Esophagus squamous epithelium (tissue), 4 donors: Measurements from ENCODE around the gene PREP.

ENCODE experiments used
- CTCF ChIP-seq, 6 experiments: fragments of 450-650 bp in 4 of 6; fragments of 200-600 bp in 2 of 6; sonication (generic) in 2 of 6; IDR thresholded peaks; one replicate each; pipeline ENCODE4 v1.5.1; 2016 to 2019; ENCODE audit warnings: antibody characterized with exemption in 6 of 6, mild to moderate bottlenecking in 4 of 6, moderate library complexity in 4 of 6
- POLR2A ChIP-seq, 4 donors: fragments of 450-650 bp; IDR thresholded peaks; one replicate each; pipeline ENCODE4 v1.6.1; 2017; ENCODE audit warnings: antibody characterized with exemption in 4 of 4, mild to moderate bottlenecking in 4 of 4, moderate library complexity in 3 of 4

DNA sequence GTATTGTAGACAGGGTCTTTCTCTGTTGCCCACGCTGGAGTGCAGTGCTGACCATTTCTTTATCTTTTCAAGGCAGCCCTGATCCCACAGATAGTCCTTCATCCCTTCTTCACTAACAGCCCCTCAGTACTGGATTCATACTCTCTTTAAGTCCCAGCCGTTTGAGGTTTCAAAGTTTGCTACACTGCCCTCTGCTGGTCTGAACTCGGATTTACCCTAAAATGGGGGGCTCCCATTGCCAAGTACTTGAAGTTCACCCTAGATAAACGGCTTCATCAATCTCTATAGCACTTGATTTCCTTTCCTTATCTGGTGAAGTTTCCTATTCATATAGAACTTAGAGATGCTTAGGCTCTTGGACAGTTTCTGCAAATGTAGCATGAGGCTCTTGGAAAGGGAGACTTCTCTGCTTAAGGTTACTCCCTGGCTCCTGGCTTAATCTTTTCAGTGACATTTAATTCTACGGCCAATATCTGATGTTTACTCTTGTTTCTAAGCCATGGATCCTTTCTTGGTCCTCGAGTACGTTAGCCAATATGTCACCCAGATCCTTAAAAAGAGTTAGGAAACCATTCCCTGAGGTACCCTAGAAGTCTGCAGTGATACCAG lies 21.4 kb upstream of the PREP start:
- TF ChIP-seq CTCF (IDR thresholded peaks at IDR 0.05): peak; percentile 17 to 69 (median 62)
- no peak for TF ChIP-seq POLR2A (IDR thresholded peaks at IDR 0.05)
